GM18517 (cell line): ENCODE data around the gene TGM2.

Source experiments
- ATAC-seq: cut with Tn5 transposase; IDR thresholded peaks from one replicate; pipeline ENCODE4 v1.9.1; 2021; ENCODE audit warnings: mild to moderate bottlenecking, moderate library complexity; ENCODE audit not compliant: unreplicated experiment

The TGM2 gene

DNA sequence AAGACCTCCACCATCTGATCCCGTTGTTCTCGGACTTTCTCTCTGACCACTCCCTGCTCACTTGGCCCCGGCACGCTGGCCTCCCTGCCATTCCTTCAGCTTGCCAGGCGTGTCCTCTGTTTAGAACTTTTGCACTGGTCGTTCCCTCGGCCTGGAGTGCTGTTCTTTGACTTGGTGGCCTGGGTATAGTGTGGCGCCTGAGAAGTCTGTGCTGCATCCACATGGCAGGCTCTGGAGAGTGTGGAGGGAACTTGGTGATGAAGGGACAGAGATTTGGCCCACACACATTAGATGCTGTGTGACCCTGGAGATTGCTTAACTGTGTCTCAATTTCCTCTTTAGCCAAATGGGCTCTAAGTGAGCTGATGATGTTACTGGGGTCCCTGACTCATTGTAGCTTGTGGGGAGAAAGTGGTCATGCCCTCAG lies 13.0 kb upstream of the TGM2 start:
- ATAC-seq: no peak

DNA sequence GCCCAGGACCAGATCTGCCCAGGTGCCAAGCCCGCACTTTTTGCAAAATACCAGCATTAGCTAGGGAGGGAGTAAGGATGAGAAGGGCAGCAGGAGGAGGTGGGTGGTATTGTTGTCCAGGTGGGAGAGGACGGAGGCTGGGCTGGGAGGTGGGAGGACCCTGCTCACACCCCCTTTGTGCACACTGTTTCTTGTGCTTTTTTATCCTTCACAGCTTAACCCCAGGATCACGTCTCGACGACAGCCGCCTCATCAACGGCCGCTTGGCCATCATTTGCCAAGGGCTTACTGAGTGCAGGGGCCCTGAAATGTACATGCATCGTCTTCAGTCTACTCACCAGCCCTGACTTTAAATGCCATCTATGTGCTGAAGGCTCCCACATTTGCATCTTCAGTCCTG lies 12.1 kb upstream of the TGM2 start:
- ATAC-seq: no peak

DNA sequence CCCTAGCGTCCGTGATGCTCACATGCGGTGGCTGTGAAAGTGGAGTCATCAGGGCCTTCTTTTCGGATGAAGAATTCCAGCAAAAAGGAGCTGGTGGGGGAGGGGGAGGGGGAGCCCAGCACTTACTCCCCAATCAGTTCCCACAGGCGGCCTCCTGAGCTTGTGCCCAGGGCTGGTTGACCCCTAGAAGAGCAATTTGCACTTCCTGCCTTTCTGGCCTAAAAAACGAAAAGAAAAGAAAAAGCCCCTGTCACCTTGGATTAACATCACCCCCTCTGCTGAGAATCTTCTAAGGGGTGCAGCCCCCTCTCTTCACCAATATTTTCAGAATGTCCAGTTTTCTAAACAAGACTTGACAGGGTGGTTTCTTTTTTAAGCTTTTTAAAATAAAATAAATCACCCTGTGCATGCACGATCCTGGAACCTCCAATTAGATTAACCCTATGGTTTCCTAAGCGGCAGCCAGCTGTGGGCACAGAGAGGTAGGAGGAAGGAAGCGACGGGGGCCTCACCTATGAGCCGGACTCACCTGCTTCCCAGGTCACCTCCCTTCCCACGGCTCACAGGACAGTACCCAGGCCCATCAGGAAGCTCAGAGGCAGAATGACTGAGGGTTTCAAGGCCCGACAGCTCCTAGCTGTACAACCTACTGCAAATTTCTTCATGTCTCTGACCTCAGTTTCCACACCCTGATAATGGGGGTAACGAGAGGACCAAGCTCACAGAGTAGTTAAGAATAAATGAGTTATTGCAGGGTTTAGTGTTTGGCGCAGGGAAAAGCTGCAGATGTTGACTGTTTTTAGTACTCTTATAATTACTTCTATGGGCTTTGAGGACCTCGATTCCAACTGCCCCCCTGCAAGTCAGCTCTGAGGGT lies 10.5 kb upstream of the TGM2 start:
- ATAC-seq: no peak

DNA sequence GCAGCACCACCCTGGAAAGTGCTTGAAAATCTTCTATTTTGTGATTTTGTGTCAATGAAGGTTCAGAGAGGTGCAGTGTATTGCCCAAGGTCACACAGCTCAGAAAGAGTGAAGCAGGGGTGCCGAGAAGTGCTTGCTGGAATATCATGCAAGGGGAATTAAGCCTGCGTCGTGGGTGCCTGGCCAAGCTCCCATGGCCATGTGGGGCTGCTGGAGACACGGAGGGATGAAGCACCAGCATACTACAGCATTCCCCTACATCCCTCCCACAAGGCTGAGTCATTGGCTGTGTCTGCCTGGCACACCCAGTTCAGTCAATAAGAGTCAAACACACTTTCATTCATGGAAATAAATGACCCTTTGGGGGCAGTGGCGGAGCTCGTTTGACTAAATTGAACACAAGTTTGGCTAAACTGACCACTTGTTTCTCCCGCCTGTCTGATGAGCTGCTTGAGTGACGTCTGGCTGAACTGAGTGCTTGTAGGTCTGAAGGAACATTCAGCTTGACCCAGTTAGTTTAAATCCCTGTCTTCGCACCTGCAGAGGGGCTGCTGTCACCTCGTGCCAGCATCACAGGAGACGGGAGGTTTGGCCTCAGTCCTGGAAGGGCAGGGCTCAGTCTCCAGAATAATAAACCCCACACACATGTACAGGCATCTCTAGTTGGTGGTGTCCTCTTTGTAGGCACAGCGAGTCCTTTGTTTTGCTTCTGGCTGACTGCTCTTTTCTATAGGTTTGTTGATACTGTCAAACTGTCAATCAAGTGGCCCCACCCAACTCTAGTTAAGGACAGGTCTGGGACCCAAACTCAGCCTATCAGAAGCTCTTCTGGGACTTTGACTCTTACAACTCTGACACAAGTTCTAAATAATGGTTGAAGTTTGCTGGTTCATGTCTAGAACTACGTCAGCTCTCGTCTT lies 8.4 kb upstream of the TGM2 start:
- no peak for ATAC-seq

DNA sequence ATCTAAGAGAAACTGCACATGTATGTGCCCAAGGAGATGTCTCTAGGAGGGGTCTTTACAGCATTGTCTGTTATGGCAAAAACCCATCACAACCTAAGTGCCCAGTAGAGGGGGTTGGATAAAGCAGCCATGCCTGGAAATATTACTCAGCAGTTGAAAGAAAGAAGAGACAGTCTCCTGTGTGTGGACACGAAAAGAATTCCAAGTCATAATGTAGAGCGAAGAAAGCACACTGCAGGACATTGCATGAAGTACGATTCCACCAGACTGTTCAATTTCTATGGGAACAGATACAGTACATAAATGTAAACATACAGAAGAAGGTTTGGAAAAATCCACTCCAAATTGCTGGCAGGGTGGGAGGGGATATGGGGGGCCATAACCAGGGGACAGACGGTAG lies 7.3 kb upstream of the TGM2 start:
- no peak for ATAC-seq

DNA sequence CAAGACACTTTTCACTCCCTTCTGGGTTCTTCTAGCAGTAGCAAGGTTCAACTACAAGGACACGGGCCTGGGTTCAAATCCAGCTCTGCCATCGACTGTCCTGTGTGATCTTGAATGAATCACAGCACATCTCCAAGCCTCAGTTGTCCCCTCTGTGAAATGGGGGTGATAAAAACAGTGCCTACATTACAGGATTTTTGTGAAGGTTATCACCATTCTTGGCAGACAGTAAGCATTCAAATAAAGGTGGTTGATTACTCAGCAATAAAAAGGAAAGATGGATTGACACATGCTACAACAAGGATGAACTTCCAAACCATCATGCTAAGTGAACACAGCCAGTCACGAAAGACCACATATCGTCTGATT lies 6.6 kb upstream of the TGM2 start:
- ATAC-seq: no peak

DNA sequence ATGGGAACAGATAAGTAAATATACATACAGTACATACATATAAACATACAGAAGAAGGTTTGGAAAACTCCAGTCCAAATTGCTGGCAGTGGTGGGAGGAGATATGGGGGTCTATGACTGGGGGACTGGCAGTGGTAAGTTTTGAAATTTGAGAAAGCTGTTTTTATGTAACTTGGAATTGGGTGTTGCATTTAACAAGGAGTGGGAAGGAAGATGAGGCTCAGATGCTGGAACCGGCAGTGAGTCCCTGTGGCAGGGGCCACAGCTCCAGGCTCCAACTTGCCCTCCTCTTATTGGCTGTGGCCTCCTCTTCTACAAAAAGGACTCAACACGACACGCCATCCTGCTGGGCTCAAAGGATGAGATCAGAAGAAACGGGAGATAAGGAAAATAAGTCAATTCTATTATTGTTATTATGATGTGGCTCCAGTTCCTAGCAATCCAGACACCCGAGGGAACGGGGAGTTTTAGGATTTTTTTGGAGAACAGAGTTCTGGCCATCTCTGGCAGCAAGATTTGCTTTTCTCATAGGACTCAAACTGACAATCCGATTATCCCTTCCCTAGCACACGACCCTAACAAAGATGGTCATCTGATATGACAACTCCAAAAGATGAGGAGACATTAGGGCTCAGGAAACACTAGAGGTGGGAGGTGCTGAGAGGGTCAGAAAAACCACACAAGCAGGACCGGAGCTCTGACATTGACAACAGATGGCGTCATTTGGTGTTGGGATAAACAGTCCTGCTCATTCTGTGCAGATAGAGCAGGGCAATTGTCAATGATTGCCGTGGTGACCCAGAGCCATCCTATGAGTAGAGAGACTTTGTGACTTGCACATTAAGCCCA lies 6.0 kb upstream of the TGM2 start:
- ATAC-seq: no peak

DNA sequence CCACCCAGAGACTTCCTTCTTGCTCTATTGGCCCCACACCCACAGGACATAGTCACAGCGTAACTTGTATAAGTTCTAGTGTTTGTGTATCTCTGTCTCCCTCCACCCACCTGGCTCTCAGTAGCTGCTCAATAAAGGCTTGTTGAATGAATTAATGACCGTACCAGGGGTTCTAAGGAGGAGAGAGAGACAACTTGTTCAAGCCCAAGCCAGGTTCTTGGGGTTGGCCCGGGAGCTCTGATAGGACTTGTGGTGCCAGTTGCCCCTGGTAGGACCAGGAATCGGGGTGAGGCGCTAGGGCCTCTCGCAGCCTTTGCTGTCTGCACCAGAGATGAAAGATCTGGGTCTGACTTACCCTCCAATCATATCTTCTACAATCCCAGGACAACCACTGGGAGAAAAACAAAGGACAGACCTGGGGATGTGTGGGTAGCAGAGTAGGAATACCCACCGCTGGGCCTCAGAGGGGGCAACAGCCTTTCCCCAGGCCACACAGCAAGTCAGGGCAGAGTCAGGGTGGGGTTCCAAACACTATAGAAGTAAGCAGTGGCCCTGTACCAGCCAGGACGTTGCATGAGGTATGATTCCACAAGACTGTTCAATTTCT lies 5.3 kb upstream of the TGM2 start:
- no peak for ATAC-seq

DNA sequence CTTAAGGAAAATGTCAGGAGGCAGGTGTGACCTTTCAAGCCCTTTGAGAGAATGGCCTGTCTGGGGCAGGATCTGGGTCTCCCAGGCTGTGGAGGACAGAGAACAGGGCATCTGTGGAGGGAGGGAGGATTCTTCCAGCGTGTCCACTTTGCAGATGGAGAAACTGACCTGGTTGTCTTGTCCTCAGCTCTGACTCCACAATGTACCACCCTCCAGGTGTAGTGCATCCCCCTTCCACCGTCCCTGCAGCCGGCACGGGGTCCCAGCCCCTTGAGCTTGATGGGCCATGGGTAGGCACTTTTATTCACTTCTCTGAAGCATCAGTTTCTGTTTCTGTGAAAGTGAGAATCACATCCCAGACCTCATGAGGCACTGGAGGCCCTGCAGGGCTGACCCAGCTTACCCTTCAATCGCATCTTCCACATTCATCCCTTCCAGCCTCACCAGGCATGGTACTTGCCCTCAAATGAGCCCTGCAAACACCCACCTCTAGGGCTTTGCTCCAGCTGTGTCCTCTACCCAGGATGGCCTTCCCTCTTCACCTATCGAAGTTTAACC lies 4.6 kb upstream of the TGM2 start:
- no peak for ATAC-seq

DNA sequence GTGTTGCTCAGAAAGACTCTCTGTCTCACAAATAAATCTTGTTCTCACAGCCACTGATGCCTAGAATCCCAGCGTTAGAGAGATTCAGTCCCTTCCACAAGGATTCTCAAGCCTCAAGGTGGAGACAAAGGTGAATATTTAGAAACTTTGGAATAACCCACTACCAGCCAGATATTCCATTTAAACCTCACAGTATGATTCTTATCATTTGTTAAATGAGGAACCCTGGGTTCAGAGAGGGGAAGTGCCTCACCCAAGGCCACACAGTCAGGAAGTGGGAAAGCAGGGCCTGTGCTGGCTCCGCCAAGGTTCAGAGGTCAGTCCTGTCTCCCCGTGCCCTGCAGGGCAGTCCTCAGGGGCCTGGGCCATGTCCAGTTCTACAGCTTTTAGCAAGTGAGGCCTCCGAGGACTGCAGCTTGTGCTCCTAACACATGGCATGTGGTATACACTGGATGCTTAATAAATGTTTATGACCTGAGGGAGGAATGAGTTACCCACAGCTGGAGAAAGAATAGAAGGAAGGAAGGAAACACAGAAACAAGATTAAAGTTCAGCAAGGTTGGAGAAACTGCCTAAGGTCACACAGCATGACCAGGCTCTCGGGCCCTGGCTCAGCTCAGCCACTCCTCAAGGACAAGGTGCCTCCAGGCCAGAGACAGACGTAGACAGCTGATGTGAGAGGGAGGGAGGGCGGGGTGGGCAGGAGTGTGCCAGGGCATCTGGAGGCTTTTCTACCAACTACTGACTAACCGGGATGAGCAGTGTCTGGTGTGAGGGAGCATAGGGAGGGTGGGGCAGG lies 3.9 kb upstream of the TGM2 start:
- ATAC-seq: no peak

DNA sequence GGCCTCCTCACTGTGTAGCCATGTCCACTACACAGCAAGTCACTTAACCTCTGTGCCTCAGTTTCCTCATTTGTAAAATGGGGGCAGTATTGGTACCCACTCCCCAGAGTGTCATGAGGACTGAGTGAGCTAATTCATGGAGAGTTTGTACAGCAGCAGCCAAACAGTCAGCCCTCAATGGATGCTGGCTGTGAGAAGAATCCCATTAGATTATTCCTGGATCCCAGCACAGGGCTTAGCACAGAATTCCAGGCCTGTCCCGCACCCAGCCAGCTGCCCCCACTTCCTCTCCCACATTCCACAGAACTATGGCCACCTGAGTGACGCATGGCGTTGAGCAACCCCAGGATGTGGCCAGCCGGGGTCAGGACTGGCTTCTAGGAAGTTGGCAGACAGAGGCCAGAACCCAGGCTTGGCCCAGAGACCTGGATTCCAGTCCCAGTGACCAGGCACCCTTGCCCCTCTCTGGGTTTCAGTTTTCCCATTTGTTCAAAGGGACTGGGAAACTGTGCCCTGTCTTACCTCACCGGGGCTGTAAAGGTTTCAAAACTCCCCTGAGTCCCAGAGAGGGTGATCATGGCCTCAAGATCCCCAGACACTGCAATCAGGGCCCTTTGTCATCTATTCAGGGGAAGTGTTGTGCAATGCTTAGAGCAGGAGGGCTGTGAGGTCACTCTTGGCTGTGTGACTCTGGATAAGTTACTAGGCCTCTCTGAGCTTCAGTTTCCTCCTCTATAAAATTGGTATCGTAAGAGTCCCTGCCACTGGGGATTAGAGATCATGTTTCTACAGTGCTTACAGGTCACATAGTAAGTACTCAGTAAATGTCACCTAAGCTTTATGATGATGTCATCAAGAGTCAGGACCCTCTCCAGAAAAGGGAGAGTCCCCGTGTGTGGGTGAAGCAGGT lies 3.0 kb upstream of the TGM2 start:
- no peak for ATAC-seq

DNA sequence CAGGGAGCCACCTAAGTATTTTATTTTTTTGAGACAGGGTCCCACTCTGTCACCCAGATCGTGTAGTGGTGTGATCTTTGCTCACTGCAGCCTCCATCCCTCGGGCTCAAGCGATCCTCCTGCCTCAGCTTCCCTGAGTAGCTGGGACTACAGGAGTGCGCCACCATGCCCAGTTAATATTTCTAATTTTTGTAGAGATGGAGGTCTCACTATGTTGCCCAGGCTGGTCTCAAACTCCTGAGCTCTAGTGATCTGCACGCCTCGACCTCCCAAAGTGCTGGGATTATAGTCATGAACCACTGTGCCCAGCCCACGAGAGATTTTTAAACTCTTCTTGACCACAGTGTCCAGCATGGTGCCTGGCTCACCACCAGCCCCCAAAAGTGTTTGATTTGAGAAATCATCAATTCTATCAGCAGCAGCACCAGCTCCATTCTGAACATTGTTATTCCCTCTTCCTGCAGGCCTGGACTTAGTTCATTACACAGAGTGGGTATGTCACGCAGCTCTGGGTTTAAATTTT lies 2.3 kb upstream of the TGM2 start:
- no peak for ATAC-seq

DNA sequence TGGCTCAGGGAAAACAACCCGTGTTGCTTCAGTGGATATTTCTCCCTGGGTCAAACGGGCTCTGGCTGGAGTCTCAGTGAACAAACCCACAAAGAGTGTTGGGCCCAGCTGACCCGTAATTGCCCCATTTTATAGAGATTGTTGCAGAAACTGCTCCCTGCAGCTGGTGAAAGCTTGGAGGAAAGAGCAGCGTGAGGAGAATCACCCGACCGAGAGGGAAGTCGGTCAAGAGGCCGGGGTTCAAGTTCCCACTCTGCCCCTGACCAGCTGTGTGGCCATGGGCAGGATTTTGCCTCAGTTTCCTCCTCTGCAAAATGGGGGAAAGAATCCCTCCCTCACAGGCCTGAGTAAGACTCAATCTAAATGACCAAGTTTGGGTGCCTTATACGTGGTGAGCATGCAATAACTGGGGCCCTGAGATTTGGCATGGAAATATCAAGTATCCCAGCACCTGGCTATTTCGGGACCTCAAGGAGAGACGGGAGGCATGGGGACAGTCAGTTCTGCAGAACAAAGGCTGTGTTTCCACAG lies 1.7 kb upstream of the TGM2 start:
- ATAC-seq: no peak

DNA sequence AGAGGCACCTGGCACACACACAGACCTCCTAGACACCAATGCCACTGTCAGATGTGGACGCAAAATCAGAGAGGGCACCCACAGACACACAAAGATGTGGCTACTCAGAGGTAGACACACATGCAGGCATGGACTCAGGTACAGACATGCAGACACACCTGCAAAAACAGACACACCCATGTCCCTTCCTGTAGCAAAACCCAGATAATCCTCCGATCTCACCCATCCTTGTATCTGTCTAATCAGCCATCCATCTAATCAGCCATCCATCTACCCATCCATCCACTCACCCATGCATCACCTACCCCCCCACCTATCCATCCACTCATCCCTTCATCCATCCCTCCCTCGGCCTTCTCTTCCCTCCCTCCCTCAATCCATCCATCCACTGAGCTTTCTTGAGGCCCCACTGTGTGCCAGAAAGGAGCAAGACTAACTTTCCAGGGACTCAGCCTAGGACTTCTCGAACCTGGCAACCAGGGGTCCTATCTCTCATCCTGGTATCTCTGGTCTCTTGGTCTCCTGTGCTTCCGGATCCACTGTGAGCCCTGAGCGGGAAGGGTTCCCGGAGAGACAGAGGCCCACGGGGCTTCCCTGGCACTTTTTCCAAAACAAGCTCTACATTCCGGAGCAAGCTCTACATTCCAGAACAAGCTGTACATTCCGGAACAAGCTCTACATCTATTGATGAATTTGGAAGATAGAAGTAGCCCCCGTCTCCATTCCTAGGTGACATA lies 1.1 kb upstream of the TGM2 start:
- ATAC-seq: no peak

DNA sequence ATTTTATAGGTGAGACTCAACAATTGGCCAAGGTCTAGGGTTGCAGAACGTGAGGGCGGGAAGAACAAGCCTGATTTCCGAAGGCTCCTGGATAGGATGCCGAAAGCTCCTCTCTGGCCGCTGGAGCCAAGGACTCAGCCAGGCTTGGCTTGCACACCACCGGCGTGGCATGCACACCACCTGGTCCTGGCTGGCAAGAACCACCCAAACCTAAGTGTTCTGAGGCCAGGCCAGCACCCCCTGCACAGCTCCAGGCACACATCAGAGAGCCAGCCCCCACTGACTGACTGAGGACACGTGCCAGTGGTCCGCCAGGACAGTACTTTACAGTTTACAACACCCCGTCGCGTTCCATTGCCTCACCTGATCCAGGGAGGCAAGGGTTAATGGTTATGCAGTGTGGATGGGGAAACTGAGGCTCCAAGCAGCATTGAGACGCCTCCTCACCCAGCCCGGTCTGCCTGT lies 414 bp downstream of the TGM2 start:
- ATAC-seq: no peak

DNA sequence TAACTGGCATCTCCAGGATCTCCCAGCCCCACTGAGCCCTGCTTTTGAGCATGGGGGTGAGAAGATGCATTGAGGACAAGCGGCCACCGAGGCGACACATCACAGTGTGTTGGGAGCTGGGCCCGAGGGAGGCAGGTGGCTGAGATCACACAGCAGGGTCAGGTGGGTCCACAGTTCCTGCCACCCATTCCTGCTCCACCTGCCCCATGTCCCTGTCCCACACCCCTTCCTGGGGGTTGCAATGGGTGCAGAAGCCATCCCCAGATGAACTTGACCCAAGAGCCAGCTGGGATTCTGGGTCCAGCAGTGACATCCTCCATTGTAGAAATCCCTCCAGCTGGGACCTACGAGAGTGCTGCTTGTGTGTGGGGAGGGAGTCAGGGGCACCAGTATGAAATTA lies 1.0 kb downstream of the TGM2 start:
- ATAC-seq: no peak
